Progenitor cell of endocrine pancreas (in vitro differentiated cells): ENCODE data around the gene HCLS1. TPM values are rescaled to one million over a fixed set of nuclear protein-coding genes. Genes with fewer than 3 reads are reported as not detected.
"Not testable (repeated sequence)": the region's sequence is repeated elsewhere in the genome, so short reads cannot be mapped to it uniquely, and the experiment has no call there.

Source experiments
- DNase-seq: peaks from one replicate; pipeline ENCODE4 v3.0.0; 2021; ENCODE audit warnings: low spot score; ENCODE audit not compliant: unreplicated experiment
- H3K27ac Mint-ChIP-seq: 2 replicates; pipeline ENCODE4 v1.8.0; 2021; ENCODE audit warnings: mild to moderate bottlenecking, moderate library complexity, mixed read lengths
- H3K27me3 Mint-ChIP-seq: 2 replicates; pipeline ENCODE4 v1.8.0; 2021; ENCODE audit warnings: mixed read lengths
- H3K36me3 Mint-ChIP-seq: 2 replicates; pipeline ENCODE4 v1.8.0; 2022; ENCODE audit warnings: mixed read lengths; ENCODE audit not compliant: insufficient read depth
- H3K4me1 Mint-ChIP-seq: 2 replicates; pipeline ENCODE4 v1.8.0; 2021; ENCODE audit warnings: low read depth, mixed read lengths
- H3K4me3 Mint-ChIP-seq: 2 replicates; pipeline ENCODE4 v1.8.0; 2021; ENCODE audit warnings: low read depth, mild to moderate bottlenecking, moderate library complexity, mixed read lengths
- H3K9me3 Mint-ChIP-seq: 2 replicates; pipeline ENCODE4 v1.8.0; 2021; ENCODE audit warnings: low read depth, mixed read lengths
- CTCF ChIP-seq: fragments of 200-600 bp; sonication (generic); IDR thresholded peaks from one replicate; pipeline ENCODE4 v1.5.0; 2021; ENCODE audit warnings: antibody characterized with exemption, mild to moderate bottlenecking; ENCODE audit not compliant: unreplicated experiment
- total RNA-seq: library from RNA; stranded (reverse); gene quantifications from 2 replicates; pipeline ENCODE4 v1.2.1, GENCODE V29; 2021

Gene HCLS1
- total RNA-seq, 1 donor from 2014 or later: 0.46 TPM

GRCh38 chr3:121595765-121596406 is 64.8 kb downstream of the HCLS1 start:
- TF ChIP-seq CTCF: no peak
- DNase-seq: no peak
- Mint-ChIP-seq H3K4me1 (peaks cover 3% of the 10 kb centered on the region), H3K27ac (no peak overlapping the region), H3K27me3 (peaks cover 23% of the 10 kb centered on the region), H3K4me3 (no peak overlapping the region), H3K36me3 (no peaks in the 10 kb centered on the region), H3K9me3 (no peaks in the 10 kb centered on the region)

- Mint-ChIP-seq H3K27me3 (peaks cover 23% of the 10 kb centered on the region), H3K4me1 (peaks cover 3% of the 10 kb centered on the region), H3K4me3 (no peak overlapping the region), H3K27ac (no peak overlapping the region), H3K36me3 (no peaks in the 10 kb centered on the region), H3K9me3 (no peaks in the 10 kb centered on the region)
- no peak for DNase-seq
- no peak for TF ChIP-seq CTCF
These were observed 65.9 kb downstream of the HCLS1 start for GRCh38 chr3:121594850-121595249.

GRCh38 chr3:121593806-121594205 is 66.9 kb downstream of the HCLS1 start:
- peaks cover 23% of the 10 kb centered on the region for H3K27me3 Mint-ChIP-seq
- H3K9me3 Mint-ChIP-seq, H3K36me3 Mint-ChIP-seq, H3K27ac Mint-ChIP-seq, H3K4me1 Mint-ChIP-seq, H3K4me3 Mint-ChIP-seq, DNase-seq: not testable (repeated sequence)

GRCh38 chr3:121592856-121593702 is 67.6 kb downstream of the HCLS1 start, which contains the start of gene FBXO40:
Gene FBXO40, plus strand, starts transcription at chr3:121593379. Its CDS starts 27,197 bp downstream, at chr3:121620576.
- Mint-ChIP-seq H3K36me3 (no peaks in the 10 kb centered on the region), H3K4me1 (peaks cover 3% of the 10 kb centered on the region), H3K9me3 (no peaks in the 10 kb centered on the region), H3K27ac (peak within 1 kb of the TSS; percentile 0), H3K27me3 (peaks cover 23% of the 10 kb centered on the region), H3K4me3 (no peak within 1 kb of the TSS)
- no peak for TF ChIP-seq CTCF
- no peak for DNase-seq

GRCh38 chr3:121584418-121584817 is 76.3 kb downstream of the HCLS1 start:
- H3K9me3 Mint-ChIP-seq: no peaks in the 10 kb centered on the region
- H3K27ac Mint-ChIP-seq: no peak overlapping the region
- no peak overlapping the region for H3K4me3 Mint-ChIP-seq
- H3K27me3 Mint-ChIP-seq: peaks cover 14% of the 10 kb centered on the region
- no peak for TF ChIP-seq CTCF
- no peak for DNase-seq
- no peaks in the 10 kb centered on the region for H3K4me1 Mint-ChIP-seq
- no peaks in the 10 kb centered on the region for H3K36me3 Mint-ChIP-seq
